GM23248 (cell line): Measurements from ENCODE around the gene FBXW11.

Experiments used
- EZH2 ChIP-seq: fragments of 200-600 bp; sonication (generic); IDR thresholded peaks from 2 replicates; pipeline ENCODE4 v1.6.1; 2018; ENCODE audit warnings: antibody characterized with exemption, mild to moderate bottlenecking; ENCODE audit not compliant: insufficient read depth, poor library complexity, severe bottlenecking
- EZH2phosphoT487 ChIP-seq: fragments of 200-600 bp; sonication (generic); IDR thresholded peaks from 2 replicates; pipeline ENCODE4 v1.6.1; 2018; ENCODE audit warnings: antibody characterized with exemption, moderate library complexity, mild to moderate bottlenecking, low read depth; ENCODE audit not compliant: insufficient read depth

GRCh38 chr5:171840066-171840465 is 166.4 kb downstream of the FBXW11 start:
- TF ChIP-seq EZH2phosphoT487 (no peak), EZH2 (no peak)
